ENCODE data around the gene EML6.
"Not testable (repeated sequence)": the region's sequence is repeated elsewhere in the genome, so short reads cannot be mapped to it uniquely, and the experiment has no call there.

EML6 gene

DNA sequence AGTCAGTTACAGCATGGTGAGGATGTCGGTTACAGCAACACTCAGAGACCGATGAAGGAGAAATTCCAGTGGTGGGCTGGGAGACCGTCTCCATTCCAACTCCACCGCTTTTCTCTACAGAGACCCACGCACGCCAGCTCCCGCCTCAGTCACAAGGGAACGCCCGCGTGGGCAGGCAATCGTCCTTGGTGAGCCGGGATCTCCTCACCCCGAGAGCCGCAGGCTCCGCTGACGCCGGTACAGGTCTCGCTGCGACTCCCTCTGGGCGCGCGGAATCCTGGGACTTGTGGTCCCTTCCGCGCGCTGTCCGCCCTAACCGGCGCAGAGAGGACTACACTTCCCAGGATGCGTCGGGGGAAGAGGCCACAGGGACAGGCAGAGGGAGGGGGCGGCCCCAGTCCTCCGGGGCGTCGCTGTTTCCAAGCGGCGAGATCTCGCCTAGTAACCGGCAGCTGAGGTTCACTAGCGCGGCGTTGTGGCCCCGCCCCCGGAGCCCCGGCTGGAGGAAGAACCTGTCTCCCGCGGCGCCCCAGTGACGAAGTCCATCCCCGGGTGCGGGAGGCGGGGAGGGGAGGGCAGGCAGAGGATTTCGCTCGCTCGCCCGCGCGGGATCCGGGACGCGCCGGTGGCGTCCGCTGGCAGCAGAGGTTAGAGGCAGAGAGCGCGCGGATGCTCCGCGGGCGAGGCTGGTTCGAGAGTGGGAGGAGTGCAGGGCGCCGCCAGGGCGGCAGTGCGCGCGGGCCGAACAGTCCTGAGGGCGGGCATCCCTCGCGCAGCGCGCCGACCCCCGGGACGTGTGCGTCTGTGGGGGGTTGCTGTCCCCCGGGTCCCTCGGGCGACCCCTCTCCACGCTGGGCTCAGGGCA, at the start of gene EML6:
TSS of gene EML6 (plus strand) at position 532 of the 865 bp plus-strand sequence. CDS start 1,400 bp downstream, outside the sequence.
- peak; percentile 97 to 99 for DNase-seq (ENCODE audit: extremely low read depth in 1 of 2, low read depth in 1 of 2)

GRCh38 chr2:54675281-54675680, 48.2 kb upstream of the EML6 start:
- no peak for DNase-seq (ENCODE audit: extremely low read depth in 1 of 2, low read depth in 1 of 2)

- no peak for DNase-seq (ENCODE audit: extremely low read depth in 1 of 2, low read depth in 1 of 2)
These were observed 47.7 kb upstream of the EML6 start for GRCh38 chr2:54675738-54676137.

- no peak for DNase-seq (ENCODE audit: extremely low read depth in 1 of 2, low read depth in 1 of 2)
These were observed 46.8 kb upstream of the EML6 start for GRCh38 chr2:54676656-54677055.

DNA sequence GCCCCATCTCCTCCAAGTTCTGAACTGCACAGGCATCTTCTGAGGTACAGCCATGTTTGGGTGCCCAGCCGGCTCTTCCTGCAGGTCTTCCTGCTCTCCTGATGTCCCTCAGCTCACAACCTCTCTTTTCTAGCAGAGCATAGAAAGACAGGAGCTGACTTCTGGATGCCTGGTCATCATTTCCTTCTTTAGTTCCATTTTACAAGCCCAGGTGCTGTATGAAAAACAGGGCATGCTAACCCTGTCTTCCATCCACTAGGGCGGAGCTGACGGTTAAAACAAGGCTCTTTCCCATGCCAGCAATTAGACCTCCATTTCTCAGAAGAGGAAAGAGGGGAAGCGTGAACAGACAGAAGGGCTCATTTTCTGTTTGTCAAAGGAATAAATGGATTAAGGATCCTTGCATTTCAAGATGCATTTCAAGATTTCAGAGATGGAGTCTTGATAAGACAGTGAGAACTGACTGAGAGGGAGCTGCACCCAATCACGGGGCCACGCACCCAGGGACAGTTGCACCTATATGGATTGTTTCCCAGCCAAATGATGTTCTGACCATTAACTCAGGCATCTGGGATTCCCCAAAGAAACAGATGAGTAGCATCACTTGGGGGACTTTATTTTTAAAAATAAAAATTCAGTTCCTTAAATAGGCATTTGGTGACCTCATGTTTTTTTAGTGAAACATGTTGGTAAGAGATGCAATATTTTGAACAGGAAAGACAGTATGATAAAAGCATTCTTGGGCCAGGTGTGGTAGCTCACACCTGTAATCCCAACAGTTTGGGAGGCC, 45.8 kb upstream of the EML6 start:
- DNase-seq (ENCODE audit: extremely low read depth in 1 of 2, low read depth in 1 of 2), result no peak

DNA sequence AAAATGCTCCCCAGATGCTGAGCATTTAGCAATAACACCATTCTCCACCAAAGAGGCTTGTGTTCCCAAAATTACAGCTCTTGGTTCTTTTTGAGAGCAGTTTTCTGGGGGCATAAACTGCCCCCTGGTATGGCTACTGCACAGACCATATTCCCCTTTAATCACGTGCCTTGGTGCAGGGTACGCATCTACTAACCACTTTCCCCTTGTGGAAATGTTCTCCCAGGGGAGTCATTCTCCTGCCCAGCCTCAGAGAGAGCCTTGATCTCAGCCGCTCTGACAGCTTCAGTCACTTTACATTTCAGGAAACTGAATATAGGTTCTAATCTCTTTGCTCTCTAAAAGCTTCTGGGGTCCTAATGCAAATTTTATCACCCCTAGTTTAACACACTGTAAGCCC, 44.7 kb upstream of the EML6 start:
- DNase-seq (ENCODE audit: extremely low read depth in 1 of 2, low read depth in 1 of 2), result no peak

DNA sequence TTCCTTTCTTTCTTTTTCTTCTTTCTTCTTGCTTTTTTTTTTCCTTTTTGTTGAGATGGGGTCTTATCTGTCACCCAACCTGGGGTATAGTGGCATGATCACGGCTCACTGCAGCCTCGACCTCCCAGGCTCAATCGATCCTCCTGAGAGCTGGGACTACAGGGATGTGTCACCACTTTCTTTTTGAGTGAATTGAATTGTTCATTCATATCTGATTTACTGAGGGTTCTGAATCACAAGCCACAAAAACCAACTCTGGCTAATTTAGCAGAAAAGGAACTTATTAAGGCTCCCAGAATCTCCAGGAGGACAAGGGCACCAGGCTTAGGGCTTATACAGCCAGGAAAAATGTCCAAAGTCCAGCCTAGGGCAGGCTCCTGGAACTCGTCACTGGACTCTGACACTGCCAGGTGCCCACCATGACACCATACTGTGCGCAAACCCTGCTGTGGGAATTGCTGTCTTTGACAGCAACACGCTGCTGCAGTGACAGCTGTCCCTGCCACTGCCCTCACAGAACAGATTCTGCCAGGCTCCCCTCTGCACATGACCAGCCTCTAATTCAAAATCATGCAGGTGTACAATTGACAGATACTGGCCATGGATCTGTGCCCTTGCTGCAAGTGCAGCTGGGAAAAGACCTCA, 42.9 kb upstream of the EML6 start:
- peak; percentile 24 to 40 for DNase-seq (ENCODE audit: extremely low read depth in 1 of 2, low read depth in 1 of 2)

- no peak for DNase-seq (ENCODE audit: extremely low read depth in 1 of 2, low read depth in 1 of 2)
These were observed 42.0 kb upstream of the EML6 start for GRCh38 chr2:54681416-54681815.

- no peak for DNase-seq (ENCODE audit: extremely low read depth in 1 of 2, low read depth in 1 of 2)
These were observed 39.9 kb upstream of the EML6 start for GRCh38 chr2:54683596-54683995.

DNA sequence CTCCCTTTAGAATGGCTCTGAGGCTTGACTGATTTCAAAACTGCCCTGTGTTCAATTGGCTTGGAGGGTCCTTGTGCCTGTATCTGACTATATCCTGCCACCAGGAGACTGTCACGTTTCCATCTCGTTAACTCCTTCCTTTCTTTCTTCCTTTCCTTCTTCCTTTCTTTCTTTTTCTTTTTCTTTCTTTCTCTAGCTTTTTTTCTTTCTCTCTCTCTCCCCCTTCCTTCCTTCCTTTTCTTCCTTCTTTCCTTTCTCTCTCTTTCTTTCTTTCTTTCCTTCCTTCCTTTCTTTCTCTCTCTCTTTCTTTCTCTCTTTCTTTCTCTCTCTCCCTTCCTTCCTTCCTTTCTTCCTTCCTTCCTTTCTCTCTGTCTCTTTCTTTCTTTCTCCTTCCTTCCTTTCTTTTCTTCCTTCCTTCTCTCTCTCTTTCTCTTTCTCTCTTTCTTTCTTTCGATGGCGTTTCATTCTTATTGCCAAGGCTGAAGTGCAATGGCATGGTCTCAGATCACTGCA, 38.1 kb upstream of the EML6 start:
- DNase-seq (ENCODE audit: extremely low read depth in 1 of 2, low read depth in 1 of 2), result no peak

DNA sequence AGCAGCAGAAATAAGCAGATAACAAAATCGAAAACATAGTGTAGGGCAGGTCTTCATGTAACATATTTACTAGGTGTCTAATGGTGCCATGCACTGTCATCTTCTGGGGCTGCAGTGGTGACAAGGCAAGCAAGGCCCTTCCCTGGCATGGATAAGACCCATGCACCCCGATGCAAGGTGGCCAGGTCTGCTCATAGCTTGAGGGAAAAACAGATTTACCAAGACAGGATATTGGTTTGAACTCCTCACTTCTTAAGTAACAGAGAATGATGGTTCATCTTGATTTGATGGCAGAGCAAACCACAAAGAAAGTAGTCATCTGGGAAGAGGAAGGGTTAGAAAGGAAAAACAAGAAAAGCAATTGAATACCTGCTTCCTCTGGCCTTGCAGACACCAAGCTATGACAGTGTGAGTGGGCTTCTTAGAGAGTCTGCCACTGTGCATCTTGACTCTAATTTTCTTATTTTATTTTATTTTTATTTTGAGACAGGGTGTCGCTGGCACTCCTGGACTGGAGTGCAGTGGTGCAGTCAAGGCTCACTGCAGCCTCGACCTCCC, 35.8 kb upstream of the EML6 start:
- no peak for DNase-seq (ENCODE audit: extremely low read depth in 1 of 2, low read depth in 1 of 2)

GRCh38 chr2:54691445-54692135, 31.9 kb upstream of the EML6 start:
- no peak for DNase-seq (ENCODE audit: extremely low read depth in 1 of 2, low read depth in 1 of 2)

- no peak for DNase-seq (ENCODE audit: extremely low read depth in 1 of 2, low read depth in 1 of 2)
These were observed 30.9 kb upstream of the EML6 start for GRCh38 chr2:54692556-54692955.

DNA sequence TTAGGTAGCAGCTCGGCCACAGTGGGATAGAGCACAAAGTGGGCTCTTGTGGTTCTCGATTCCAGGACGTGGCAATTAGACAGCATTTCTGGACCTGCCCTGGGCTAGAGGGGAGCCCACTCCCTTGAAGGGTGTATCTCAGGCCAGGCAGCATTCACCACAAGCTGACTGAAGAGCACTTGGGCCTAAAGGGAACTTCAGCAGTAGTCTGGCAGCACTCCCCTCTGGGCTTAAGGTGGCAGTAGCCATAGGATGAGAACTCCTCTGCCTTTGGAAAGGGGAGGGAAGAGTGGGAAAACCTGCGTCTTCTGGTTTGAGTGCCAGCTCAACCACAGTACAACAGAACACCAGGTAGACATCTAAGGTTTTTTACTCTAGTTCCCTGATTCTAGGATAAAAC, 28.1 kb upstream of the EML6 start:
- no peak for DNase-seq (ENCODE audit: extremely low read depth in 1 of 2, low read depth in 1 of 2)

- no peak for DNase-seq (ENCODE audit: extremely low read depth in 1 of 2, low read depth in 1 of 2)
These were observed 25.5 kb upstream of the EML6 start for GRCh38 chr2:54697934-54698333.

DNA sequence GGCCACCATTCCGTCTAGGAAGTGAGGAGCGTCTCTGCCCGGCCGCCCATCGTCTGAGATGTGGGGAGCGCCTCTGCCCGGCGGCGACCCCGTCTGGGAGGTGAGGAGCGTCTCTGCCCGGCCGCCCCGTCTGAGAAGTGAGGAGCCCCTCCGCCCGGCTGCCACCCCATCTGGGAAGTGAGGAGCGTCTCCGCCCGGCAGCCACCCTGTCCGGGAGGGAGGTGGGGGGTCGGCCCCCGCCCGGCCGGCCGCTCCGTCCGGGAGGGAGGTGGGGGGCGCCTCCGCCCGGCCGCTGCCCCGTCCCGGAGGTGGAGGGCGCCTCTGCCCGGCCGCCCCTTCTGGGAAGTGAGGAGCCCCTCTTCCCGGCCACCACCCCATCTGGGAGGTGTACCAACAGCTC, 24.5 kb upstream of the EML6 start:
- DNase-seq (ENCODE audit: extremely low read depth in 1 of 2, low read depth in 1 of 2), result not testable (repeated sequence)

GRCh38 chr2:54699665-54700064, 23.8 kb upstream of the EML6 start:
- DNase-seq (ENCODE audit: extremely low read depth in 1 of 2, low read depth in 1 of 2), result no peak

GRCh38 chr2:54701029-54701428, 22.4 kb upstream of the EML6 start:
- no peak for DNase-seq (ENCODE audit: extremely low read depth in 1 of 2, low read depth in 1 of 2)

GRCh38 chr2:54704238-54704637, 19.2 kb upstream of the EML6 start:
- no peak for DNase-seq (ENCODE audit: extremely low read depth in 1 of 2, low read depth in 1 of 2)

Data from stimulated activated CD8-positive, alpha-beta memory T cell treated with anti-CD3 and anti-CD28 coated beads, Interleukin-7, amount 100 ng/mL, for 48 hours (primary cell).